Nephron (organoid): Measurements from ENCODE around the gene DOK7.

Experiments
- H3K27ac Mint-ChIP-seq, 3 experiments: 2 replicates each; pipeline ENCODE4 v1.8.0; 2020; ENCODE audit warnings: mixed read lengths in 3 of 3, mild to moderate bottlenecking in 2 of 3, moderate library complexity in 1 of 3
- H3K27me3 Mint-ChIP-seq: 2 replicates; pipeline ENCODE4 v1.8.0; 2021; ENCODE audit warnings: low read depth, mild to moderate bottlenecking, moderate library complexity, mixed read lengths
- H3K36me3 Mint-ChIP-seq: 2 replicates; pipeline ENCODE4 v1.8.0; 2020; ENCODE audit warnings: low read depth, mixed read lengths
- H3K4me1 Mint-ChIP-seq: 2 replicates; pipeline ENCODE4 v1.8.0; 2020; ENCODE audit warnings: mixed read lengths
- H3K4me3 Mint-ChIP-seq, 3 experiments: 2 replicates each; pipeline ENCODE4 v1.8.0; 2020; ENCODE audit warnings: mild to moderate bottlenecking in 3 of 3, mixed read lengths in 3 of 3, moderate library complexity in 2 of 3
- H3K9me3 Mint-ChIP-seq: 2 replicates; pipeline ENCODE4 v1.8.0; 2020; ENCODE audit warnings: mixed read lengths
- TF ChIP-seq, protein P1 (sequence below), 3 experiments: fragments of 200-600 bp; sonication (generic); IDR thresholded peaks; one replicate each; pipeline ENCODE4 v1.5.0; 2021; ENCODE audit warnings: antibody characterized with exemption in 3 of 3; ENCODE audit not compliant: unreplicated experiment in 3 of 3

DOK7 gene

DNA sequence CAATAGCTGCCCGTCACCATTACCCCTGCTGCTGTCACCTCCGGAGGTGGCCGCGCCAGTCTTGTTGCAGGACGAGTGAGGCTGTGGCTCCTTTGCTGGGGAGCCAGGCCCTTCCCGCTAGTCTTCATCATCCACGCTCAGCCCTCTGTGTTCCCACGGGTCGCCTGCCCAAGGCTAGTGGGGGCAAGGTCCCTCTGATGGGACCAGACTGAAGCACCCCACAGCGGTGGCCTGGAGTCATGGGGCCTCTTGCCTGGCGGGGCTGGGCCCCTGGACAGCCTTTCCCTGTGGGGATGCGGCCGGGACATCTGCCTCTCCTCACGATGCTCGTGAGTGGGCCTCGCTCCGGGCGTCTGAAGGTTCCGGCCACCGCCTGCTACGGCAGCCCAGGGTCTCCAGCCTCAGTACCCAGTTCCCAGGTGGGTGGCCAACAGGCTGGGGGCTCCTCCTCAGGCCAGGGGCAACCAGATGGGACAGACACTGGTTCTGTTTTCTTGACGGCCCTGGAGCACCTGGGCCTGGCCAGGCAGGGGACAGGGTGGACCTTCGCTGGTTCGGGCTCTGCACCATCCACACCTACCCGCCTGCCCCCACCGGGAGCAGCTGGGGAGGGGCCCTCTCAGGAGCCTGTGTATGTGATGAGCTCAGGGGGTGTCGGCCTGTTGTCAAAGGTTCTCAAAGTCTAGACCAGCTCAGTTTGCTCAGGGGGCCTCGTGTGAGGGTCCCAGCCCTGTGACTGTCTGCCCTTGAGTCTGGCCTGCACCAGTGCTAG is 32.3 kb downstream of the DOK7 start:
- peaks cover 20% of the 10 kb centered on the region for H3K27me3 Mint-ChIP-seq
- no peaks in the 10 kb centered on the region for H3K9me3 Mint-ChIP-seq
- TF ChIP-seq, protein P1, sequence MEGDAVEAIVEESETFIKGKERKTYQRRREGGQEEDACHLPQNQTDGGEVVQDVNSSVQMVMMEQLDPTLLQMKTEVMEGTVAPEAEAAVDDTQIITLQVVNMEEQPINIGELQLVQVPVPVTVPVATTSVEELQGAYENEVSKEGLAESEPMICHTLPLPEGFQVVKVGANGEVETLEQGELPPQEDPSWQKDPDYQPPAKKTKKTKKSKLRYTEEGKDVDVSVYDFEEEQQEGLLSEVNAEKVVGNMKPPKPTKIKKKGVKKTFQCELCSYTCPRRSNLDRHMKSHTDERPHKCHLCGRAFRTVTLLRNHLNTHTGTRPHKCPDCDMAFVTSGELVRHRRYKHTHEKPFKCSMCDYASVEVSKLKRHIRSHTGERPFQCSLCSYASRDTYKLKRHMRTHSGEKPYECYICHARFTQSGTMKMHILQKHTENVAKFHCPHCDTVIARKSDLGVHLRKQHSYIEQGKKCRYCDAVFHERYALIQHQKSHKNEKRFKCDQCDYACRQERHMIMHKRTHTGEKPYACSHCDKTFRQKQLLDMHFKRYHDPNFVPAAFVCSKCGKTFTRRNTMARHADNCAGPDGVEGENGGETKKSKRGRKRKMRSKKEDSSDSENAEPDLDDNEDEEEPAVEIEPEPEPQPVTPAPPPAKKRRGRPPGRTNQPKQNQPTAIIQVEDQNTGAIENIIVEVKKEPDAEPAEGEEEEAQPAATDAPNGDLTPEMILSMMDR (IDR thresholded peaks at IDR 0.05; ENCODE audit: unreplicated experiment in 3 of 3) = no peak
- no peak overlapping the region for H3K27ac Mint-ChIP-seq
- H3K4me3 Mint-ChIP-seq = no peak overlapping the region
- no peaks in the 10 kb centered on the region for H3K36me3 Mint-ChIP-seq
- H3K4me1 Mint-ChIP-seq = peaks cover 9% of the 10 kb centered on the region

- no peaks in the 10 kb centered on the region for H3K36me3 Mint-ChIP-seq
- H3K27me3 Mint-ChIP-seq = peaks cover 16% of the 10 kb centered on the region
- H3K4me1 Mint-ChIP-seq = peaks cover 9% of the 10 kb centered on the region
- TF ChIP-seq, protein P1 (IDR thresholded peaks at IDR 0.05; ENCODE audit: unreplicated experiment in 3 of 3) = no peak
- no peak overlapping the region for H3K4me3 Mint-ChIP-seq
- H3K9me3 Mint-ChIP-seq = no peaks in the 10 kb centered on the region
- no peak overlapping the region for H3K27ac Mint-ChIP-seq
Observed at GRCh38 chr4:3496021-3496420, 32.9 kb downstream of the DOK7 start.

DNA sequence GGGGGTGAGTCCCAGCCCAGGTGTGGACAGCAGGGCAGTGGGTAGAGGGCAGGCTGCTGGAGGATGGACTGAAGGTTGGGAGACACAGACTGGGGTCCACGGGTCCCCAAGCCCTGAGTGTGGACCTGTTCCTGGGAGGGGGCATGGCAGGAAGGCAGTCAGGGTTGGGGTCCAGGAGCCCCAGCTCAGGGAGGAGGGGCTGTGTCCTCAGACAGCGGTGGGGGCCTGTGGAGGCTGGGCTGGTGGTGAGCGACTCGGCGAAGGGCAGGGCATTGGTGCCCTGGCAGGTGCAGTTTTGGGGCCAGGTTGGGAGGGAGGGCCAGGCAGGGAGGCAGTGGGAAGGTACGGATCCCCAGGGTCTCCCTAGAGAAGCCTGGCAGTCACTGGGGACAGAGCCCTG is 34.0 kb downstream of the DOK7 start:
- no peaks in the 10 kb centered on the region for H3K36me3 Mint-ChIP-seq
- peaks cover 5% of the 10 kb centered on the region for H3K27me3 Mint-ChIP-seq
- H3K4me3 Mint-ChIP-seq = no peak overlapping the region
- H3K4me1 Mint-ChIP-seq = peaks cover 1% of the 10 kb centered on the region
- no peak overlapping the region for H3K27ac Mint-ChIP-seq
- TF ChIP-seq, protein P1 (IDR thresholded peaks at IDR 0.05; ENCODE audit: unreplicated experiment in 3 of 3) = no peak
- H3K9me3 Mint-ChIP-seq = no peaks in the 10 kb centered on the region

DNA sequence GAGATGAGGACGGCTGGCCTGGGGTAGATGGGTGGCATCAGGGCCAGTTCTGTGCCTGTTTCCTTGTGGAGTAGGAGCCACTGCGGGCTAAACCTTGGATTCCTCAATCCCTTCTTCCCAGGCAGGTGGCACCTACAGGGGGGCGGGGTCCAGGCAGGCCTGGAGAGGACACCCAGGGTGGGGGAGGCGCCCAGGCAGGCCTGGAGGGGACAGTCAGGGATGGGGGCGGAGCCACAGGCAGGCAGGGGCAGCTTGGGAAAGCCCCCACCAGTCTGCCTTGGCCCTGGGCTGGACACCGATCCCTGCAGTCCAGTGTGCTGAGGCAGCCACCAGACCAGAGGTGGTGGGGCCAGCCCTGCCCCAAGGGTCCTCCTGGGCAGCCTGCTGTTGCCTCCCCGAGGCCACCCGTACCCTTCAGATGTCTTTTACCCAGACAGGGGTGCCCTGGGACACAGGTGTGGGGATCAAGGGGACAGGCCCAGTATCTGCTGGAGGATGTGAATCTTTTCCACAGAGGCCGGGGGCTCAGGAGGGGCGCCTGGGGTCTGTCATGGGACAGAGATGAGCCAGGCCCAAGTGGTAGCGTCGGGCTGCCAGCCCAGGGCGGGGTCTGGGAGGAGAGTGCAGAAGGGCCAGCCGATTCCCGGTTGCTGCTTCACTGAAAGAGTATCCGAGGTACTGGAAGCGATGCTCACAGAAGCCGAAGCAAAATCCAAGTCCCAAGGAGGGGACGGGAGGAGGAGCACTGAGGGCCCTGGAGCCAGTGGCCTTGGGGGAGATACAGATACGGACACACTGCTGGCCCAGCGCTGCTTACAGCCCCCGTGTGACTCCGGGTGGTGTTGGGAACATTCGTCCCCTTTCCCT is 34.6 kb downstream of the DOK7 start:
- Mint-ChIP-seq H3K27ac (no peak overlapping the region), H3K27me3 (peaks cover 5% of the 10 kb centered on the region), H3K36me3 (no peaks in the 10 kb centered on the region), H3K9me3 (no peaks in the 10 kb centered on the region), H3K4me1 (no peaks in the 10 kb centered on the region), H3K4me3 (no peak overlapping the region)
- TF ChIP-seq, protein P1 (IDR thresholded peaks at IDR 0.05; ENCODE audit: unreplicated experiment in 3 of 3) = no peak

DNA sequence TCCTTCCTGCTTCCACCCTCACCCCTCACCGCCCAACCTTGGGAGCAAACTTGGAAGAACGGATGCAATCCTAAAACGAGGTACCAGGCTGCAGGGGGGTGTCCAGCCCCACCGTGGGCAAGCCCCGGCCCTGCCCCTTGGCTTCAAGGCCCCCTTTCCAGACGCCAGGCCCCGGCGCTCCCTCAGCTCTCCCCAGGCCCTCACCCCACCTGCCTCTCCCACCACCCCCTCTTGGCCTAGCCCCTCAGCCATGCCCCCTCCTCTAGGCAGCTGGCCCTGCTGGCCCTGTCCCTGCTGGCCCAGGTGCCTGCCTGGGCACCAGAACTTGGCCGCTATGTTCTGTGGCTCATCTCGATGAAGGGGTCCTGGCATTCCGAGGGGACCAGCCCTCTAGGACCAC is 35.3 kb downstream of the DOK7 start:
- H3K27ac Mint-ChIP-seq = no peak overlapping the region
- H3K4me3 Mint-ChIP-seq = no peak overlapping the region
- H3K27me3 Mint-ChIP-seq = peaks cover 5% of the 10 kb centered on the region
- H3K4me1 Mint-ChIP-seq = no peaks in the 10 kb centered on the region
- H3K9me3 Mint-ChIP-seq = no peaks in the 10 kb centered on the region
- peaks cover 3% of the 10 kb centered on the region for H3K36me3 Mint-ChIP-seq
- TF ChIP-seq, protein P1 (IDR thresholded peaks at IDR 0.05; ENCODE audit: unreplicated experiment in 3 of 3) = no peak
